HG03575 (cell line): ENCODE measurements around the gene TPPP2.
"Not testable (repeated sequence)": the region's sequence is repeated elsewhere in the genome, so short reads cannot be mapped to it uniquely, and the experiment has no call there.

Source experiments
- ATAC-seq: cut with Tn5 transposase; IDR thresholded peaks from one replicate; pipeline ENCODE4 v1.9.1; 2021; ENCODE audit not compliant: unreplicated experiment, insufficient number of reproducible peaks, low FRiP score; ENCODE audit errors: extremely low read depth

The TPPP2 gene

GRCh38 chr14:21033133-21033698, 3.2 kb downstream of the TPPP2 start:
- no peak for ATAC-seq

- no peak for ATAC-seq
Observed at GRCh38 chr14:21034707-21035106, 4.7 kb downstream of the TPPP2 start, which contains the start of gene RNASE13. RNASE13 (minus strand) TSS chr14:21034807; CDS start chr14:21034288, 519 bp downstream.

DNA sequence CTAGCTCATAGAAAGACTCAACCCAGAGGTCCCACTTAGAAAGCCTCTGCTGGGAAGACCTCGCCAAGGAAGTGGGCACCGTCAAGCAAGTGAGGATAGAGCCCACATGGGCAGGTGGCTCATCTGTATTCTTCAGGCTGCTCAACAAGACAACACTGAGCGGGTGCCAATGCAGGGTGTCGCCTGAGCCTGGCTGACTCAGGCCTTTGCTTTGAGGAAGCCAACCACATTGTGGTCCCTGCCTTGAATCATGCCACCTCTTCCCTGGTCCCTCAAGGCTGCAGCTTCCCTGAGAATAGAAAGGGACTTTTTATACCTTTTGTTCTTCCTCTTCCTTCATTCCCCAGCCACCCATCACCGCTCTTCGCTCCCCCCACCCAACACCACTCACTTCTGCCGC, 6.7 kb downstream of the TPPP2 start:
- ATAC-seq: no peak

DNA sequence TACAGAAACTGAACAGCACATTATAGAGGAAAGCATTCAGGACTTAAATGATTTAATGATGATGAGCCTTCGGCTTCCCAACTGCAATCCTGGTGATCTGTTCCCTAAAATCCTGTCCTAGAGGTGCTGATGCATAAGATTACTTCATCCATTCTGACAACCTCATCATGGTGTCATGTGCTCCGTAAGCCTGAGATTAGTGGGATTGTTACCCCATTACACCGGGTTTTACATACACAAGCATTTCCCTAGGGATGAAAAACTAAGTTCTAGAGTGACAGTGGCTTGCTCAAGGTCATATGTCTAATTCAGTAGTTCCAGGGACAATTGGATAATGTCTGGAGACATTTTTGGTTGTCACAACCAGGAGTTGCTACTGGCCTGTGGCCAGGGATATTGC, 7.1 kb downstream of the TPPP2 start:
- ATAC-seq: no peak

GRCh38 chr14:21038441-21039422, 8.7 kb downstream of the TPPP2 start:
- no peak for ATAC-seq

GRCh38 chr14:21039585-21040369, 9.8 kb downstream of the TPPP2 start:
- ATAC-seq: no peak

GRCh38 chr14:21040370-21040925, 10.4 kb downstream of the TPPP2 start:
- ATAC-seq: no peak

- ATAC-seq: not testable (repeated sequence)
Observed at GRCh38 chr14:21040941-21041340, 10.9 kb downstream of the TPPP2 start.

- ATAC-seq: no peak
Observed at GRCh38 chr14:21041676-21042433, 11.8 kb downstream of the TPPP2 start, which contains the start of gene RNASE7. RNASE7 (plus strand) TSS chr14:21042362; CDS start chr14:21042993, 631 bp downstream.

DNA sequence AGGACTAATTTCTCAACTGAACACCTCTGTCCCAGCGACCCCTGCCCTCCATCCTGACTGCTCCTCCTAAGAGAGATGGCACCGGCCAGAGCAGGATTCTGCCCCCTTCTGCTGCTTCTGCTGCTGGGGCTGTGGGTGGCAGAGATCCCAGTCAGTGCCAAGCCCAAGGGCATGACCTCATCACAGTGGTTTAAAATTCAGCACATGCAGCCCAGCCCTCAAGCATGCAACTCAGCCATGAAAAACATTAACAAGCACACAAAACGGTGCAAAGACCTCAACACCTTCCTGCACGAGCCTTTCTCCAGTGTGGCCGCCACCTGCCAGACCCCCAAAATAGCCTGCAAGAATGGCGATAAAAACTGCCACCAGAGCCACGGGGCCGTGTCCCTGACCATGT, 12.9 kb downstream of the TPPP2 start:
- no peak for ATAC-seq

DNA sequence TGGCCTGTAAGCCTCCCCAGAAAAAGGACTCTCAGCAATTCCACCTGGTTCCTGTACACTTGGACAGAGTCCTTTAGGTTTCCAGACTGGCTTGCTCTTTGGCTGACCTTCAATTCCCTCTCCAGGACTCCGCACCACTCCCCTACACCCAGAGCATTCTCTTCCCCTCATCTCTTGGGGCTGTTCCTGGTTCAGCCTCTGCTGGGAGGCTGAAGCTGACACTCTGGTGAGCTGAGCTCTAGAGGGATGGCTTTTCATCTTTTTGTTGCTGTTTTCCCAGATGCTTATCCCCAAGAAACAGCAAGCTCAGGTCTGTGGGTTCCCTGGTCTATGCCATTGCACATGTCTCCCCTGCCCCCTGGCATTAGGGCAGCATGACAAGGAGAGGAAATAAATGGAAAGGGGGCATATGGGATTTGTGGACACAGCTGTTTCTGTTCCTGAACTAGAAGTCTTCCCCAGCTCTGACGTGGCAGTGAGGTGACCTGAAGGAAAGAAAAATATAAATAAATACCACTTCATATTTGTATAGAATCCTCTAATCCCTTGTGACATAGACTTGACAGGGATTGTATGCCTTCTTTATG, 13.5 kb downstream of the TPPP2 start:
- no peak for ATAC-seq

- no peak for ATAC-seq
Observed at GRCh38 chr14:21043974-21044618, 14.1 kb downstream of the TPPP2 start.

GRCh38 chr14:21047378-21047781, 17.4 kb downstream of the TPPP2 start:
- no peak for ATAC-seq

DNA sequence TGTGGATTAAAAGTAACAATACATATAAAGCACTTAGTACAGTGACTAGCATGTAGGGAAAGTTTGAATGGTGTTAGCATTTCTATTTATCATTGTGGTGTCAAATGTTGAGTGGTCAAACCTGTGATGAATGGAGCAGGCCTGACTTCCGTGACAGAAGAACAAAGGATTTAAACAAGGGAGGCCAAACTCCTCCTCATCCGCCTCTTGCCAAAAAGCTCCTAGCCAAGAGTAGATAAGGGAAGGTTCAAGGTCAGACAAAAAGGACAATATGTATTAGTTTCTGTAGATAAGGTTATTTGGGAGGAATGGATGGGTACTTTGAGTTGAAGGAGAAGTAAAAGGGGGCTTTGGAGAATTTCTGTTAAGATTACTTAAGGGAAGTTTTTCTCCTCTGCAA, 18.6 kb downstream of the TPPP2 start:
- no peak for ATAC-seq

- no peak for ATAC-seq
Observed at GRCh38 chr14:21049271-21049673, 19.3 kb downstream of the TPPP2 start.

DNA sequence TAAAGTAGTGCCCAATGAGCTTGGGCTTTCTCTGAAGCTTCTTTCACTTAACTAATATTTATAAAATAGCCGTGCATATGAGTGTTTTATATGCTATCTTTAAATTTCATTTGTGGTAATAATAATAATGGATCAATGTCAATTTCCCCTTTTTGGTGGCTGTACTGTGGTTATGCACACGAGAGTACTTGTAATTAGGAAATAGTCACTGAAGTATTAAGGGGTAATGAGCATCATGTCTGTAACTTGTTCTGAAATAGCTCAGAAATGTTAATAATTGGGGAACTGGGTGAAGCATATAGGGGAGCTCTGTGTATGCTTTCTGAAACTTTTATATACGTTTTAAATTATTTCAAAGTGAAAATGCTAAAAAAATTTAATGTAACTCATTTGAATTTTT, 20.6 kb downstream of the TPPP2 start:
- no peak for ATAC-seq

- no peak for ATAC-seq
Observed at GRCh38 chr14:21053184-21054122, 23.4 kb downstream of the TPPP2 start.
